ENCODE data around the gene NUP98. TPM values are rescaled to one million over a fixed set of nuclear protein-coding genes. Genes with fewer than 3 reads are reported as not detected.

The NUP98 gene
- total RNA-seq, 1 experiment from 2014 or later: 98.4 TPM

- no peaks in the 10 kb centered on the region for H3K9me3 ChIP-seq (ENCODE audit: control insufficient read depth in 1 of 2, insufficient read depth in 1 of 2, low read depth in 1 of 2, low read length in 2 of 2)
- TF ChIP-seq ELF1 (IDR thresholded peaks at IDR 0.05; ENCODE audit: borderline replicate concordance, low read depth): no peak
- TF ChIP-seq SP1 (IDR thresholded peaks at IDR 0.05; ENCODE audit: low read depth): no peak
- TF ChIP-seq ZFX (IDR thresholded peaks at IDR 0.05): no peak
- no peak for TF ChIP-seq EGR1 (IDR thresholded peaks at IDR 0.05; ENCODE audit: low read depth)
- no peak for TF ChIP-seq POLR2AphosphoS5 (IDR thresholded peaks at IDR 0.05; ENCODE audit: low read depth, low read length)
- TF ChIP-seq, protein P1, sequence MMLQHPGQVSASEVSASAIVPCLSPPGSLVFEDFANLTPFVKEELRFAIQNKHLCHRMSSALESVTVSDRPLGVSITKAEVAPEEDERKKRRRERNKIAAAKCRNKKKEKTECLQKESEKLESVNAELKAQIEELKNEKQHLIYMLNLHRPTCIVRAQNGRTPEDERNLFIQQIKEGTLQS (IDR thresholded peaks at IDR 0.05): no peak
- TF ChIP-seq RAD21 (IDR thresholded peaks at IDR 0.05; ENCODE audit: low read depth): no peak
- TF ChIP-seq YY1 (IDR thresholded peaks at IDR 0.05; ENCODE audit: extremely low read depth, insufficient replicate concordance, low read depth, low read length): no peak
- no peak for TF ChIP-seq ZNF274 (IDR thresholded peaks at IDR 0.05; ENCODE audit: low read depth, low read length)
- no peak for TF ChIP-seq JUND (IDR thresholded peaks at IDR 0.05)
- no peak for TF ChIP-seq CEBPB (IDR thresholded peaks at IDR 0.05; ENCODE audit: low read depth)
- no peak for TF ChIP-seq CTCF (IDR thresholded peaks at IDR 0.05 in 2 of 3, conservative IDR thresholded peaks at IDR 0.05 in 1 of 3; ENCODE audit: borderline replicate concordance in 1 of 3, insufficient read depth in 1 of 3, low read depth in 2 of 3, low read length in 2 of 3)
- TF ChIP-seq EZH2 (IDR thresholded peaks at IDR 0.05): no peak
- TF ChIP-seq, protein P2, sequence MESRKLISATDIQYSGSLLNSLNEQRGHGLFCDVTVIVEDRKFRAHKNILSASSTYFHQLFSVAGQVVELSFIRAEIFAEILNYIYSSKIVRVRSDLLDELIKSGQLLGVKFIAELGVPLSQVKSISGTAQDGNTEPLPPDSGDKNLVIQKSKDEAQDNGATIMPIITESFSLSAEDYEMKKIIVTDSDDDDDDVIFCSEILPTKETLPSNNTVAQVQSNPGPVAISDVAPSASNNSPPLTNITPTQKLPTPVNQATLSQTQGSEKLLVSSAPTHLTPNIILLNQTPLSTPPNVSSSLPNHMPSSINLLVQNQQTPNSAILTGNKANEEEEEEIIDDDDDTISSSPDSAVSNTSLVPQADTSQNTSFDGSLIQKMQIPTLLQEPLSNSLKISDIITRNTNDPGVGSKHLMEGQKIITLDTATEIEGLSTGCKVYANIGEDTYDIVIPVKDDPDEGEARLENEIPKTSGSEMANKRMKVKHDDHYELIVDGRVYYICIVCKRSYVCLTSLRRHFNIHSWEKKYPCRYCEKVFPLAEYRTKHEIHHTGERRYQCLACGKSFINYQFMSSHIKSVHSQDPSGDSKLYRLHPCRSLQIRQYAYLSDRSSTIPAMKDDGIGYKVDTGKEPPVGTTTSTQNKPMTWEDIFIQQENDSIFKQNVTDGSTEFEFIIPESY (IDR thresholded peaks at IDR 0.05; ENCODE audit: extremely low read depth, insufficient replicate concordance, low read length): no peak
- TF ChIP-seq MAX (IDR thresholded peaks at IDR 0.05): no peak
- TF ChIP-seq EZH2phosphoT487 (IDR thresholded peaks at IDR 0.05; ENCODE audit: borderline replicate concordance): no peak
- ChIA-PET RAD21 (ENCODE audit: low non-redundant PET in 1 of 2, low total read pairs in 2 of 2, uncharacterized antibody in 2 of 2, unreplicated experiment in 2 of 2) (no interaction called here), POLR2A (no interaction called here), CTCF (no interaction called here)
- intact Hi-C loops (cut with micrococcal nuclease): no loop called here
- no peak overlapping the region for H3K9ac ChIP-seq (ENCODE audit: low read length)
- no peak overlapping the region for H3K4me2 ChIP-seq (ENCODE audit: low read length)
- no peak for DNase-seq (ENCODE audit: low read depth, low spot score)
- no peak overlapping the region for H2AFZ ChIP-seq (ENCODE audit: low read depth, low read length, poor library complexity, severe bottlenecking)
- H3K4me3 ChIP-seq (replicated peaks in 1 of 2; ENCODE audit: low read depth in 1 of 2, low read length in 2 of 2): no peak overlapping the region
- BruUV-seq (replicated peaks): no TSS peak
- no peak for ATAC-seq
- no peaks in the 10 kb centered on the region for H3K27me3 ChIP-seq (ENCODE audit: insufficient read depth, low read length)
- H3K27ac ChIP-seq (ENCODE audit: low read depth, low read length): no peak overlapping the region
- H3K4me1 ChIP-seq (ENCODE audit: control insufficient read depth in 1 of 2, insufficient read depth in 2 of 2, low read length in 2 of 2): no peaks in the 10 kb centered on the region
- peaks cover 91% of the 10 kb centered on the region for H3K79me2 ChIP-seq (ENCODE audit: insufficient read depth, low read length)
- H3K9me2 ChIP-seq (ENCODE audit: insufficient read depth): no peaks in the 10 kb centered on the region
- peaks cover 29% of the 10 kb centered on the region for H4K20me1 ChIP-seq (ENCODE audit: insufficient read depth)
- peaks cover 34 to 42% of the 10 kb centered on the region in 2 experiments for H3K36me3 ChIP-seq (ENCODE audit: control insufficient read depth in 1 of 2, insufficient read depth in 2 of 2, low read length in 2 of 2)
Measured at GRCh38 chr11:3781423-3781822, 15.9 kb downstream of the NUP98 start.

All from HCT116 (cell line).